A549 (cell line): ENCODE data around the gene NAP1L4.

Experiments
- CEBPB ChIP-seq, 2 experiments: fragments of >200 bp in 1 of 2; sonication (Bioruptor Twin) in 1 of 2; formaldehyde crosslinking in 1 of 2; IDR thresholded peaks; 2 replicates each; pipeline ENCODE4 v1.6.1; 2012 to 2016
- CHD2 ChIP-seq: fragments of 150-350 bp; IDR thresholded peaks from 2 replicates; pipeline ENCODE4 v1.6.1; 2014; ENCODE audit warnings: low read length; ENCODE audit not compliant: partially characterized antibody
- CTCF ChIP-seq: fragments of >200 bp; sonication (Bioruptor Twin); formaldehyde crosslinking; IDR thresholded peaks from 3 replicates; pipeline ENCODE4 v1.5.1; 2016
- ELK1 ChIP-seq: fragments of 150-350 bp; IDR thresholded peaks from 2 replicates; pipeline ENCODE4 v1.6.1; 2014; ENCODE audit warnings: low read depth, mild to moderate bottlenecking, low read length
- EP300 ChIP-seq, 2 experiments: fragments of >200 bp; sonication (Bioruptor Twin); formaldehyde crosslinking; IDR thresholded peaks; 2 replicates in 1 of 2; 3 replicates in 1 of 2; pipeline ENCODE4 v1.6.1; 2016 to 2017
- HOXA7 ChIP-seq: fragments of 250-450 bp; sonication (Bioruptor Pico); IDR thresholded peaks from 2 replicates; pipeline ENCODE4 v1.5.0; 2020; ENCODE audit warnings: mild to moderate bottlenecking, moderate library complexity
- PBX3 ChIP-seq: IDR thresholded peaks from 2 replicates; pipeline ENCODE4 v1.6.1; 2012
- PHF8 ChIP-seq: fragments of 200-600 bp; sonication (generic); IDR thresholded peaks from 2 replicates; pipeline ENCODE4 v1.6.1; 2016; ENCODE audit warnings: low read depth, mild to moderate bottlenecking, antibody characterized with exemption, moderate library complexity, borderline replicate concordance
- POLR2A ChIP-seq: IDR thresholded peaks from 2 replicates; pipeline ENCODE4 v1.6.1; 2012; ENCODE audit warnings: mild to moderate bottlenecking, low read length
- RCOR1 ChIP-seq: fragments of 150-350 bp; IDR thresholded peaks from 2 replicates; pipeline ENCODE4 v1.6.1; 2014; ENCODE audit warnings: antibody characterized with exemption, low read length, low read depth
- SREBF2 ChIP-seq: fragments of 450-650 bp; IDR thresholded peaks from 2 replicates; pipeline ENCODE4 v1.6.1; 2014; ENCODE audit warnings: mild to moderate bottlenecking, moderate library complexity
- USF2 ChIP-seq: fragments of 450-650 bp; IDR thresholded peaks from 2 replicates; pipeline ENCODE4 v1.6.1; 2014; ENCODE audit warnings: antibody characterized with exemption

- TF ChIP-seq POLR2A: no peak
- no peak for TF ChIP-seq CTCF
- no peak for TF ChIP-seq SREBF2
- no peak for TF ChIP-seq EP300 (IDR thresholded peaks at IDR 0.05)
- no peak for TF ChIP-seq RCOR1
- no peak for TF ChIP-seq USF2
- no peak for TF ChIP-seq CEBPB (IDR thresholded peaks at IDR 0.05)
- no peak for TF ChIP-seq ELK1
- no peak for TF ChIP-seq HOXA7 (CRISPR knock-in tag)
- no peak for TF ChIP-seq CHD2
- TF ChIP-seq PHF8: no peak
- no peak for TF ChIP-seq PBX3
Observed at GRCh38 chr11:2976294-2977063, 15.7 kb downstream of the NAP1L4 start.
